Measurements from ENCODE around the gene LEMD2.

DNA sequence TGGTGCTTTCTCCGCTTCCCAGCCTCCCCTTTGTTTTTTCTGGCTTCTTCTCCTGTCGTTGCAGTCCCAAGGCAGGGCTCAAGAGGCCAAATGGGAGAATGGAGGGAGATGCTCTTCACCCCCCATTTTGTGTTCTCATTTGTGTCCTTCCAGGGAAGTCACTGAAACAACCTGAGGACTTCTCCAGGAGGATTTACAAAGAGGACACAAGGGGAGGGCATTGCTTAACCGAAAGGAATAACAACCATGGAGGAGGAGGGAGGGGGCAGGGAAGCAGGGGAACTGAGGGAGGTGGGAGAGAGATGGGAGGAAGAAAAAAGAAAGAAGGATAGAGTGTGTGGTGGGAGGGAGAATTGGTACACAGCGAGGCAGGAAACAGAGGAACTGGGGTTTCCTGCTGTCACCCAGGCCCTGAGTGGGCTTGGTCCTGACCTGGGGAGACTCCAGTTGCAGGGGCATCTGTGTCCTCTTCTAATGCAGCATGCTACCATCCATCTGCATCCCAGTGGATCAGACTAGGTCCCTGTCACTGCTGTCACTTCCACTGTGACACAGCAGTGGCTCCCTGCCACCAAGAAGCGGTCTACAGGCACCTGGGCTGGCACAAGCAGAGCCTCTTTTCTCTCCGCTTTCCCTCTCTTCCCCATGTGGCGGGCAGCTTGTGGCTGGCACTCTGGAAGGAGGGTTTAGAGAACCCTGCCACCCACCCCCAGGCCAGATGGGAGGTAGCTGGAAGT, 32.0 kb upstream of the LEMD2 start:
- TF ChIP-seq, protein P1, sequence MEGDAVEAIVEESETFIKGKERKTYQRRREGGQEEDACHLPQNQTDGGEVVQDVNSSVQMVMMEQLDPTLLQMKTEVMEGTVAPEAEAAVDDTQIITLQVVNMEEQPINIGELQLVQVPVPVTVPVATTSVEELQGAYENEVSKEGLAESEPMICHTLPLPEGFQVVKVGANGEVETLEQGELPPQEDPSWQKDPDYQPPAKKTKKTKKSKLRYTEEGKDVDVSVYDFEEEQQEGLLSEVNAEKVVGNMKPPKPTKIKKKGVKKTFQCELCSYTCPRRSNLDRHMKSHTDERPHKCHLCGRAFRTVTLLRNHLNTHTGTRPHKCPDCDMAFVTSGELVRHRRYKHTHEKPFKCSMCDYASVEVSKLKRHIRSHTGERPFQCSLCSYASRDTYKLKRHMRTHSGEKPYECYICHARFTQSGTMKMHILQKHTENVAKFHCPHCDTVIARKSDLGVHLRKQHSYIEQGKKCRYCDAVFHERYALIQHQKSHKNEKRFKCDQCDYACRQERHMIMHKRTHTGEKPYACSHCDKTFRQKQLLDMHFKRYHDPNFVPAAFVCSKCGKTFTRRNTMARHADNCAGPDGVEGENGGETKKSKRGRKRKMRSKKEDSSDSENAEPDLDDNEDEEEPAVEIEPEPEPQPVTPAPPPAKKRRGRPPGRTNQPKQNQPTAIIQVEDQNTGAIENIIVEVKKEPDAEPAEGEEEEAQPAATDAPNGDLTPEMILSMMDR (IDR thresholded peaks at IDR 0.05; ENCODE audit: extremely low read depth in 1 of 2, insufficient read depth in 1 of 2, low read depth in 1 of 2, low read length in 2 of 2), result no peak
- TF ChIP-seq POLR2A (IDR thresholded peaks at IDR 0.05; ENCODE audit: low read depth, low read length) (no peak), POLR2AphosphoS5 (IDR thresholded peaks at IDR 0.05; ENCODE audit: insufficient read depth, low read depth, low read length) (no peak), MYC (IDR thresholded peaks at IDR 0.05; ENCODE audit: low read depth, low read length) (no peak), EZH2 (IDR thresholded peaks at IDR 0.05; ENCODE audit: borderline replicate concordance, low read depth, low read length, severe bottlenecking) (no peak)
- TF ChIP-seq, protein P2, sequence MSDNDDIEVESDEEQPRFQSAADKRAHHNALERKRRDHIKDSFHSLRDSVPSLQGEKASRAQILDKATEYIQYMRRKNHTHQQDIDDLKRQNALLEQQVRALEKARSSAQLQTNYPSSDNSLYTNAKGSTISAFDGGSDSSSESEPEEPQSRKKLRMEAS (IDR thresholded peaks at IDR 0.05; ENCODE audit: insufficient read depth, insufficient read length), result no peak
